Activated CD4-positive, alpha-beta T cell treated with anti-CD3 and anti-CD28 coated beads, Interleukin-2, Interleukin-6, amounts not matched to agents 100 ng/mL and 50 ng/mL, durations not matched to agents 16 hours and 8 hours (primary cell): ENCODE data around the gene GYPA.
"Not testable (repeated sequence)": the region's sequence is repeated elsewhere in the genome, so short reads cannot be mapped to it uniquely, and the experiment has no call there.

ENCODE experiments used
- DNase-seq: peaks from one replicate; pipeline ENCODE4 v3.0.0-alpha.2; 2020

Gene GYPA

GRCh38 chr4:144128709-144129320 is 11.7 kb downstream of the GYPA start:
- not testable (repeated sequence) for DNase-seq

DNA sequence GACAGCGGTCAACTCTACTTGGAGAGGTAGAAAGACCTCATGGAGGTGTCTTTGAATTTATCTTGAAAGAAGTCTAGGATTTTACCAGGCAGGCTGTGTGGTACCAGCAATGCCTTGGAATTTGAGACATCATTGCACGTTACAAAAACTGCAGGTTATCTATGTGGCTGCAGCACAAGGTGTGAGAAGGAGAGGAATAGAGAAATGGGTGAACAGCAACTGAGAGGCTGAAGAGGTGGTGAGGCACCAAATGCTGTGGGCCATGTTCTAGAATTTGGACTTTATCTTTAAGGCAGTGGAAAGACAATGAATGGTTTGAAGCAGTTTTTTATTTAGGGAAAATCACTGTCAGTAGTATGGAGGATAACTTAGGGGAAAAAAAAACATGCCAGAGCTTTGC is 15.4 kb downstream of the GYPA start:
- not testable (repeated sequence) for DNase-seq

- DNase-seq: not testable (repeated sequence)
Observed at GRCh38 chr4:144123982-144124635, 16.4 kb downstream of the GYPA start.

- not testable (repeated sequence) for DNase-seq
Observed at GRCh38 chr4:144123269-144123668, 17.2 kb downstream of the GYPA start.

DNA sequence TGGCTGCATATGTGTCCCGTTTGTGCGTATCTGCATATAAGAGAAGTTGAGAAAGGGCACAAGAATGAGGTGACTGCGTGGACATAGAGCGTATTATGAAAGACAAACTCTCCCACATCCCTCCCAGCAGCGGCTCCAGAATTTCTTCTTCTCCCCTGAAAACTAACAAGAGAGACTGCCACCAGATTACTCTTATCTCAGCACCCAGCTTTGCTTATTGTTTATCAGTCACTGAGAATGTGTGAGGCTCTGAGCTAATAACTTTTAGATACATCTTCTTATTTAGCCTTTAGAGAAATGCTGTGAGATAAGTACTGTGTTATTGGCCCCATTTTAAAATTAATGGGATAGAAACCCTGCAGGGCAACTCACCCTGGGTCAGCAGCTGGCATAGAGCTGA is 20.8 kb downstream of the GYPA start:
- not testable (repeated sequence) for DNase-seq

DNA sequence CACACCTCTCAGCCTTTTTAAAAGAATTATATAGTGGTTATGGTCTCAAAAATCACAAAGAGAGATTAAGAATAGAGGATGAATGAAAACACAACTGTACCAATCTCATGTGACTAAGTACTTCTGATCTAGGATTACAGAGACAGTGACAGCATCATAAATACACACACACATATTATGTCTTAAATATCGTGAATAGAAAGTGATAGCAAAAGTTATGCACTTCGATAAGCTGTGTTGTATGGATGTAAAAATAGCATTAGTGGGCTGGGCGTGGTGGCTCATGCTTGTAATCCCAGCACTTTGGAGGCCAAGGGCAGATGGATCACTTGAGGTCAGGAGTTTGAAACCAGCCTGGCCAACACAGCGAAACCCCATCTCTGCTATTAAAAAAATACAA is 25.0 kb downstream of the GYPA start:
- DNase-seq: no peak

GRCh38 chr4:144113546-144113945 is 27.0 kb downstream of the GYPA start:
- DNase-seq: no peak

DNA sequence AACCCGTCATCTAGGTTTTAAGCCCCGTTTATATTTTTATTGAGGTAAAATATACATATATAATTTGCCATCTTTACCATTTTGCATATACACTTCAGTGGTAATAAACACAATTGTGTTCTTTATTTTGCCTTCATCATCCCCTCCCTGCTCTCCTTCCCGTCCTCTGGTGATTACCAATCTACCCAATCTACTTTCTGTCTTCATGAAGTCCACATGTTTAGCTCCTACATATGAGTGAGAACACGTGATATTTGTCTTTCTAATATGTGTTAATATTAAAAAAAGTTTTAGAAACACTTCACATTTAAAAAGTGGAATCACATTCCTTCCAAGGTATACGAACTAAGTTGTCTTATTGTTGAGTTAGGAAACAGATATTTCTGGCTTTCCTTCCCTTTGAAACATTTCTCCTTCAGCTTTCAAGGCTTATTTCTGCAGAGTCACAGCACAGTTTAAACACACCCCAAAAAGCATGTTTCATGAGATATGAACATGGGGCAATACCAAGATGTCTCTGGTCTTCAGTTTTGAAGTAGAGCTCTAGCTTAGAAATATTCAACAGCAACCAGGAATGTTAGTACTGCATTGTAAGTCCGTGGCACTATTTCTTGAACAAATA is 35.9 kb downstream of the GYPA start:
- no peak for DNase-seq

GRCh38 chr4:144097776-144098175 is 42.7 kb downstream of the GYPA start:
- DNase-seq: not testable (repeated sequence)

DNA sequence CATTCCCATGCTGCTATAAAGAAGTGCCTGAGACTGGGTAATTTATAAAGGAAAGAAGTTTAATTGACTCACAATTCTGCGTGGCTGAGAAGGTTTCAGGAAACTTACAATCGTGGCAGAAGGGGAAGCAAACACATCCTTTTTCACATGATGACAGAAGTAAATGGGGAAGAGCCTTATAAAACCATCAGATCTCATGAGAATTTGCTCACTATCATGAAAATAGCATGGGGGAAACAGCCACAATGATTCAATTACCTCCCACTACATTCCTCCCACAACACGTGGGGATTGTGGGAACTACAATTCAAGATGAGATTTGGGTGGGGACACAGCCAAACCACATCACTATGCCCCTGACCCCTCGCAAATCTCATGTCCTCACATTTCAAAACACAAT is 46.5 kb downstream of the GYPA start:
- DNase-seq: not testable (repeated sequence)

DNA sequence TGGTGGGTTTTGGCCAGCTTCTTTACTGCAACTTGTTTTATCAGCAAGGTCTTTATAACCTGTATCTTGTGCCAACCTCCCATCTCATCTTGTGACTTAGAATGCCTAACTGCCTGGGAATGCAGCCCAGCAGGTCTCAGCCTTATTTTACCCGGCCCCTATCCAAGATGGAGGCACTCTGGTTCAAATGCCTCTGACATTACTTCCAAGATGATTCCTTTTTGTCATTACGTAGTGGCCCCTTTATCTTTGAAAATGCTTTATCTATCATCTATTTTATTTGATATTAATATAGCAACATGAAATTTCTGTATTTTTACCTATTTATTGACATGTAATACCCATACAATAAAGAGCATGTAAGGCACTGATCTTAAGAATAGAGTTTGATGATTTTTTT is 49.3 kb downstream of the GYPA start:
- DNase-seq: not testable (repeated sequence)

DNA sequence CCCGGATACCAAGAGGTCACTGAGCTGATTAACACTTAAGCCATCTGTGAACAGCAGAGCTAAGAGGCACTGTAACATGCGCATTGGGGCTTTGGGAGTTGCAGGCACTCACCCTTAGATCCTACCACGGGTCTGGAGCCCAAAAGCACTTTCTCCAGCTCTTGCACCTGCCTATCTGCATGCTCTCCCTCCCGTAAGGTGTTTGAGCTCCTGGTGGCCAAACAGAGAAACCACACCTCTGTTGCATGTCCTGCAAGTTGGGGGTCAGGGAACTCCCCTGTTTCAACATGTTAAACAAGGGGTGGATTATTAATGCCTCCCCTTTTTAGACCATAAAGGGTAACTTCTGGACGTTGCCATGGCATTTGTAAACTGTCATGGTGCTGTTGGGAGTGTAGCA is 49.8 kb downstream of the GYPA start:
- no peak for DNase-seq

DNA sequence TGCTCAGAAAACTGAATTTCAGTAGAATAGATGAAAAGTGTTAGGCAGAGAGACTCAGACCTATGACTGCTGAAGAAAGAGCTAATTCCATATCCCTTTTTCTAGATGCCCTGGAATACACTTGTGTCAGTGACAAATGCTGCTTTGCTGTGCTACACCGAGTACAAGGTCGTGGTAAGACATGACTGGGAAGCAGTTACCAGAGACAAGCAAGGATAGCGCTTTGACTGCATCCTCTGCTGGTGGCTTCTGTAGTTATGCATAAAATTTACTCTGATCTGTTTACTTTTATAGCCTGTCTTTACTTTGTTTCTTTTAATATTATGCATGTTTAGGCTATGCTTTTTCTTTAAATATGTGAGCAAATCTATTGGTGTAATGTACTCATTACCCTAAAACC is 58.5 kb downstream of the GYPA start:
- DNase-seq: not testable (repeated sequence)

DNA sequence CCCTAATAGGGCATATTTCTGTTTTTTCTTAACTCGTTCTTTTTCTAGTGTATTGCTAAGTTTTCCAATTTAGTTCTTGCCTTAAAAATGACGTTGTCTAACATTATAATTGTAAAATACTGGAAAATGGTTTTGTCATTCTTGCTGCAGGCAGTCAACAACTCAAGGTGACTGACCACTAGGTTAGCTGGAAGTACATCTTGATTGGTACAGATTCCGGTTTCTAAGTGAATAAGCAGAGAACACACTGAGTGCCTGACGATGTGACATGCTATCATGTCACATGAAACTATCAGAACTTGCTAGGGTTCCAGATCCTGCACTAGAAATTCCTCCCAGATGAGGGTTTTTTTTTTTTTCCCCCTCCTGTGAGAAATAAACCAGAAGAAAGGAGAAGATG is 60.4 kb downstream of the GYPA start:
- not testable (repeated sequence) for DNase-seq

DNA sequence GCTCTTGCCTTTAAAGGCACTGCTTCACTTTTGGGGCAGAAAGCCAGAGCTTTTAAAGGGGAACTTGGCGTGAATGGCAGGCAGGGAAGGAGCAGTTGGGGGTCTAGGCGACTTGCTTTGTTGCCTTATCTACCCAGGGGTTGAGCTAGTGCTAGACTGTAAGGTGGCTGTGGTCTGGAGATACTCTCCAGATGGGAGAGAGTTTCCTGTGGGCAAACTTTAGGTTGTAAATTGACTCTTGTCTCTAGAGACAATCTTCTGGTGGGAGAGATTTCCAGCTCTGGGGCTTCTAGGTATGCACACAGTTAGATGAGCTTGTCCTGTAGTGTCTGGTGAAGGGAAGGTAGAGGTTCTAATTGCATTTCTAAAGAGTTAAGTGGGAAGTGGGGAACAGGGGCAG is 61.8 kb downstream of the GYPA start:
- DNase-seq: not testable (repeated sequence)

DNA sequence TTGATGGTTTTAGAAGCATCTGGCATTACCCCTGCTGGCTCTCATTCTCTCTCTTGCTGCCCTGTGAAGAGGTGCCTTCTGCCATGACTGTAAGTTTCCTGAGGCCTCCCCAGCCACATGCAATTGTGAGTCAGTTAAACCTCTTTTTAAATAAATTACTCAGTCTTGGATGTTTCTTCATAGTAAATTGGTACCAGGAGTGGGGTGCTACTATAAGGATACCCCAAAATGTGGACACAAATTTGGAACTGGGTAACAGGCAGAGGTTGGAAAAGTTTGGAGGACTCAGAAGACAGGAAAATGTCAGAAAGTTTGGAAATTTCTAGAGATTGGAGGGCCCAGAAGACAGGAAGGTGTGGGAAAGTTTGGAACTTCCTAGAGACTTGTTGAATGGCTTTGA is 79.0 kb downstream of the GYPA start:
- DNase-seq: not testable (repeated sequence)

DNA sequence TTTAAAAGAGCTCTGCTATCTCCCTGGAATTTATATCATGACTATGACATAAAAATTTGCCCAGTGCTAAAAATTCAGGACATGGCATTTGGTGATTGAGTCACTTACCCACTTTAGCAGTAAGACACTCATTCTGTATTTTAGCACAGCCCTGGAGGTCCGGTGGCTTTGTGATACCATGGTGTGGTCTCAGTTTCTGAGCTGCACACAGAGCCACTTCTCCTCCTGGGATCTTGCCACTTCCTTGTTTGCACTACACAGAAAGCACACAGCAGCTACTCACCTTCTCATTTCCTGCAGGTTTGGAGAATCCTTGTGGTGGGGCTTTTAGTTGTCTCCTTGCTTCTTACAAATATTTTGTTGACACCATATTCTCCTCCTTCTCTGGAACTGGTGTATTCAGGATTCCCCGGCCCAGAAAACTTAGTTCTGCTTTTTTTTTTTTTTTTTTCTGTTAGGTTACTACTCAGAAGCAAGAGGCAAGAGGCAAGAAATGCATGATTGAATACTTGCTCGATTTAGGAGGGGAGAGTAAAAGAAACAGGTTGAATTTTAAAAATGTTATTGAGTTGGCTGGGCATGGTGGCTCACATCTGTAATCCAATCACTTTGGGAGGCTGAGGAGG is 80.2 kb downstream of the GYPA start:
- not testable (repeated sequence) for DNase-seq
